ENCODE measurements around the gene LGR6. TPM values are rescaled to one million over a fixed set of nuclear protein-coding genes. Genes with fewer than 3 reads are reported as not detected.

Gene LGR6
- total and polyA plus RNA-seq, 2 experiments from 2014 or later, result 0.80 to 1.5 TPM

DNA sequence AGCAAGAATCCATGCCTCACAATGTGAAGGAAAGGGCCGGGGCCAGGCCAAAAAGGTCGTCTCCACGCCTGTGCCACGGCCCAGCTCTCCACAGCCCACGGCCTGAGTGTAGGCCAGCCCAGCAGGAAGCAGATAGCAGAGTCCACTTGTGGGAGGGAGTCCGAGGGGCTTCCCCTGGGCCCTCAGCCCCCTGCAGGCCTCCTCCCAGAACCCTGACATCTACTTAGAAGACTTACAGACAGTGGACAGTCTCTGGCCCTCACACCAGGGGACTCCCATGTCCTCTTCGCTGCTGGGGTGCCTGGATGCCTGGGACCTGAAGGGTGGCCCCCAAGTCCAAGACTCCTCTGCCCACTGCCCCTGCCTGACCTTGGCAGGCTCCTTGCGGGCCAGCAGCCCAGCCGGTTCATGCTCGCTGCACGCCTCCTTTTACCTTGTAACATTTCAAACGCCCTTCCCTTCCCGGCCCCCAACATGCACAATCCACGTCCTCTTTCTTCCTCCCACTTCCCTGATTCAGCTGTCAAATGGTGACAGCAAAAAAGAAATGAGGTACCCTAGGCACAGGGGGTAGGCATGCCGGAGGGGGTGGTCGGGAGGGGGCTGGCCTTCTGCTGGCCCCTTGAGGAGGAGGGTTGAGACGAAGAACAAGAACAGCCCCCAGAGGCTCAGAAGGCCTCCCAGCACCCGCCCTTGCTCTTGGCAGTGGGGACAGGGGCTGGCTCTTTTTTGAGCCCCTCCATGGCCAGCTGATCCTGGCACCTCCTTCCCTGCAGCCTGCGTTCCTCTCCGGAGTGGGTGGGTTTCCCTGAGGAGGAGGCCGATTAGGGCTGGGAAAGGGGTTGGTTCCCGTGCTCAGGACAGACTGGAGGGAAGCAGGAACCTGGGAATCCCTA lies 32.2 kb upstream of the LGR6 start:
- no peaks in the 10 kb centered on the region for H3K36me3 ChIP-seq (replicated peaks; ENCODE audit: insufficient read depth, low read depth)
- H3K27me3 ChIP-seq, result no peaks in the 10 kb centered on the region
- H3K9me2 ChIP-seq (replicated peaks; ENCODE audit: insufficient read depth), result no peaks in the 10 kb centered on the region
- 81% methylated on average over 22 of the region's 22 CpGs for WGBS (ENCODE audit: low lambda C conversion rate, missing lambda C conversion rate)
- DNase-seq (ENCODE audit: low spot score), result no peak
- H4K20me1 ChIP-seq (ENCODE audit: insufficient read depth, poor library complexity, severe bottlenecking), result no peaks in the 10 kb centered on the region
- H3K4me3 ChIP-seq, result no peak overlapping the region
- H3K27ac ChIP-seq, result no peak overlapping the region
- H2AFZ ChIP-seq, result no peak overlapping the region
- no peaks in the 10 kb centered on the region for H3K79me2 ChIP-seq
- no peaks in the 10 kb centered on the region for H3K9me3 ChIP-seq (ENCODE audit: low read depth)
- no peak overlapping the region for H3K4me2 ChIP-seq
- no peaks in the 10 kb centered on the region for H3K4me1 ChIP-seq (ENCODE audit: insufficient read depth)
- TF ChIP-seq EZH2 (IDR thresholded peaks at IDR 0.05; ENCODE audit: borderline replicate concordance) (no peak), EZH2phosphoT487 (IDR thresholded peaks at IDR 0.05; ENCODE audit: low read depth, severe bottlenecking, unreplicated experiment) (no peak)
- TF ChIP-seq, protein P1, sequence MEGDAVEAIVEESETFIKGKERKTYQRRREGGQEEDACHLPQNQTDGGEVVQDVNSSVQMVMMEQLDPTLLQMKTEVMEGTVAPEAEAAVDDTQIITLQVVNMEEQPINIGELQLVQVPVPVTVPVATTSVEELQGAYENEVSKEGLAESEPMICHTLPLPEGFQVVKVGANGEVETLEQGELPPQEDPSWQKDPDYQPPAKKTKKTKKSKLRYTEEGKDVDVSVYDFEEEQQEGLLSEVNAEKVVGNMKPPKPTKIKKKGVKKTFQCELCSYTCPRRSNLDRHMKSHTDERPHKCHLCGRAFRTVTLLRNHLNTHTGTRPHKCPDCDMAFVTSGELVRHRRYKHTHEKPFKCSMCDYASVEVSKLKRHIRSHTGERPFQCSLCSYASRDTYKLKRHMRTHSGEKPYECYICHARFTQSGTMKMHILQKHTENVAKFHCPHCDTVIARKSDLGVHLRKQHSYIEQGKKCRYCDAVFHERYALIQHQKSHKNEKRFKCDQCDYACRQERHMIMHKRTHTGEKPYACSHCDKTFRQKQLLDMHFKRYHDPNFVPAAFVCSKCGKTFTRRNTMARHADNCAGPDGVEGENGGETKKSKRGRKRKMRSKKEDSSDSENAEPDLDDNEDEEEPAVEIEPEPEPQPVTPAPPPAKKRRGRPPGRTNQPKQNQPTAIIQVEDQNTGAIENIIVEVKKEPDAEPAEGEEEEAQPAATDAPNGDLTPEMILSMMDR (IDR thresholded peaks at IDR 0.05; ENCODE audit: poor library complexity), result no peak

DNA sequence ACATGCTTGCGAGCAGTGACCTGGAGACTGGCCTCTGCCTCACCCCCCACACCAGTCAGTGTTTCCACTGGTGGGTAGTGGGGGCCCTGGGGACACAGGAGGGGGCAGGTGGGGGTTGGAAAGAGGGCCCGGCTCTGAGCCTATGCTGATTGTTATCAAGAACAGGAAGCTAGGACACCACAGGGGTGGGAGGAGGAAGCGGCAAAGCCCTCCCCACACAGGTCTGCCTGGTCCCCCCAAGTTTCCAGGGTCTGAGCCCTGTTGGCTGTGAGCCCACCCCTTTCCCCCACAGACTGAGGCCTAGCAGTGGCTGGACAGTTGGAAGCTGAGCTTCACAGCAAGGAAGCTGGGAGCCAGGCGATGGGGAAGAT lies 31.6 kb upstream of the LGR6 start:
- Histone ChIP-seq H3K9me3 (ENCODE audit: low read depth) (no peaks in the 10 kb centered on the region), H3K9me2 (replicated peaks; ENCODE audit: insufficient read depth) (no peaks in the 10 kb centered on the region), H4K20me1 (ENCODE audit: insufficient read depth, poor library complexity, severe bottlenecking) (no peaks in the 10 kb centered on the region), H3K4me1 (ENCODE audit: insufficient read depth) (no peaks in the 10 kb centered on the region), H3K27me3 (no peaks in the 10 kb centered on the region), H3K4me3 (no peak overlapping the region), H3K79me2 (no peaks in the 10 kb centered on the region), H3K4me2 (no peak overlapping the region), H3K27ac (no peak overlapping the region), H2AFZ (no peak overlapping the region), H3K36me3 (replicated peaks; ENCODE audit: insufficient read depth, low read depth) (no peaks in the 10 kb centered on the region)
- WGBS (ENCODE audit: low lambda C conversion rate, missing lambda C conversion rate), result 89% methylated on average over 3 of the region's 4 CpGs
- TF ChIP-seq EZH2 (IDR thresholded peaks at IDR 0.05; ENCODE audit: borderline replicate concordance) (no peak), EZH2phosphoT487 (IDR thresholded peaks at IDR 0.05; ENCODE audit: low read depth, severe bottlenecking, unreplicated experiment) (no peak)
- TF ChIP-seq, protein P1 (IDR thresholded peaks at IDR 0.05; ENCODE audit: poor library complexity), result no peak
- no peak for DNase-seq (ENCODE audit: low spot score)

DNA sequence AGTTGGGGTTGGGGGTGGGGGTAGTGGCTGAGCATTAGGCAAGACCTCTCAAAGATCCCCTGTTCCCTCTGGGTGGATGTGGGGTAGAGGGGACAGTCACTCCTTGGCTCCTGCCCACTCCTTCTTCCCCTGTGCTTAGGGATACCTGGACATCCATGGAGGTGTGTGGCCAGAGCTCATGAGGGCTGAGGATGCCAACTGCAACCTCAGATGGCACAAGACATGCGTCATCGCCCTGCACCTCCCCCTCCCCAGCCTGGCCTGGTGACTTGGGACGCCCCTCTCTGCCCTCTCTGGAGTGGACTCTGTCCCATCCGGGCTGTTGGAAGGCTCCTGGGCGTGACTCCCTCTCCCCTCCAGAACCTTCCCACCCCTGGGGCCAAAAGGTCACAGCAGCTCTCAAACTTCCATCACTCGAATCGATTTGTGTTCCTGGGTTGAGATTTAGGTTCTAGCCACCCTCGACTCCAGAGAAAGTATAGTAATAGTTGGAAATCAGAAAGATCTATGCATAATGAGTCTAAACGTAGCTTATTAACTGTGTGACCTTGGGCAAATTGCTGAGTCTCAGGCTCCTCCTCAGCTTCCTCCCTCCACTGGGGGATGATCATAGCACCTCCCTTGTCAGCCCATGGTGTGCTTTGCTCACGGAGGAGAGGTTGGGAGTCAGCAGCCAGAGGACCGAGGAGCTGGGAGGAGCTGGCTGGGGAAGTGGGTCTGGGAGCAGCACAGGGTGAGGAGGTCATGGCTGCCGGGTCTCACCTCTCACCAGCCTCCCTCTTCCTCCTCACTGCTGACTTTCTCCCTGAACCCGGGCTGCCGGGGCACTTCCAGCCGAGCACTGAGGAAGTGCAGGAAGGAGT lies 30.9 kb upstream of the LGR6 start:
- Histone ChIP-seq H3K36me3 (replicated peaks; ENCODE audit: insufficient read depth, low read depth) (no peaks in the 10 kb centered on the region), H3K9me2 (replicated peaks; ENCODE audit: insufficient read depth) (no peaks in the 10 kb centered on the region), H3K79me2 (no peaks in the 10 kb centered on the region), H3K27me3 (no peaks in the 10 kb centered on the region), H4K20me1 (ENCODE audit: insufficient read depth, poor library complexity, severe bottlenecking) (no peaks in the 10 kb centered on the region), H3K4me3 (no peak overlapping the region), H3K9me3 (ENCODE audit: low read depth) (no peaks in the 10 kb centered on the region), H3K4me1 (ENCODE audit: insufficient read depth) (peaks cover 4% of the 10 kb centered on the region), H3K27ac (no peak overlapping the region), H2AFZ (no peak overlapping the region), H3K4me2 (no peak overlapping the region)
- WGBS (ENCODE audit: low lambda C conversion rate, missing lambda C conversion rate), result 64% methylated on average over 15 of the region's 15 CpGs
- no peak for DNase-seq (ENCODE audit: low spot score)
- no peak for TF ChIP-seq EZH2phosphoT487 (IDR thresholded peaks at IDR 0.05; ENCODE audit: low read depth, severe bottlenecking, unreplicated experiment)
- TF ChIP-seq, protein P1 (IDR thresholded peaks at IDR 0.05; ENCODE audit: poor library complexity), result no peak
- TF ChIP-seq EZH2 (IDR thresholded peaks at IDR 0.05; ENCODE audit: borderline replicate concordance), result no peak

All from hepatocyte (in vitro differentiated cells).